ENCODE measurements around the gene CD4.
"Not testable (repeated sequence)": the region's sequence is repeated elsewhere in the genome, so short reads cannot be mapped to it uniquely, and the experiment has no call there.

Gene CD4

GRCh38 chr12:6855322-6855721, 66.0 kb downstream of the CD4 start:
- Mint-ChIP-seq H3K9me3 (no peaks in the 10 kb centered on the region), H3K27ac (no peak overlapping the region), H3K4me1 (peaks cover 16% of the 10 kb centered on the region), H3K4me3 (no peak overlapping the region), H3K36me3 (peaks cover 16% of the 10 kb centered on the region), H3K27me3 (no peaks in the 10 kb centered on the region)
- ATAC-seq (ENCODE audit: low read depth) (no peak), DNase-seq (ENCODE audit: low spot score in 2 of 2) (no peak)

DNA sequence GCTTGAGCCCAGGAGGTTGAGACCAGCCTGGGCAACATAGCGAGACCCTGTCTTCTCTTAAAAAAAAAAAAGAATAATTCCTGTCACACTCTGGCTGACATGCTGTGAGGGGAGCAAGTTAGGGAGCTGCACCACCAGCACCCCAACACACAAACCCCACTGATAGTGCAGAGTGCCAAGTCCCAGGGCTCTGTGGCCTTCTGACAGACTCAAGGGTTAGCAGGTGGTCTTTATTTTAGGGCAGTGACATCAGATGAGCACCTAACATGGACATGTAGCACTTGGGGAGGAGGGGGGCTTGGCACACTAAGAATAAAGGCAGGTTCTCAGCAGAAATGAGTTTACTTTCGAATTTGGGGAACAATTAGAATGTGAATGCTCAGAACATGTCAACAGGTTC, 69.5 kb downstream of the CD4 start:
- no peak for DNase-seq (ENCODE audit: low spot score in 2 of 2)
- no peaks in the 10 kb centered on the region for H3K9me3 Mint-ChIP-seq
- no peak overlapping the region for H3K27ac Mint-ChIP-seq
- H3K36me3 Mint-ChIP-seq, result peaks cover 32% of the 10 kb centered on the region
- peaks cover 6% of the 10 kb centered on the region for H3K4me1 Mint-ChIP-seq
- ATAC-seq (ENCODE audit: low read depth), result no peak
- no peaks in the 10 kb centered on the region for H3K27me3 Mint-ChIP-seq
- no peak overlapping the region for H3K4me3 Mint-ChIP-seq

DNA sequence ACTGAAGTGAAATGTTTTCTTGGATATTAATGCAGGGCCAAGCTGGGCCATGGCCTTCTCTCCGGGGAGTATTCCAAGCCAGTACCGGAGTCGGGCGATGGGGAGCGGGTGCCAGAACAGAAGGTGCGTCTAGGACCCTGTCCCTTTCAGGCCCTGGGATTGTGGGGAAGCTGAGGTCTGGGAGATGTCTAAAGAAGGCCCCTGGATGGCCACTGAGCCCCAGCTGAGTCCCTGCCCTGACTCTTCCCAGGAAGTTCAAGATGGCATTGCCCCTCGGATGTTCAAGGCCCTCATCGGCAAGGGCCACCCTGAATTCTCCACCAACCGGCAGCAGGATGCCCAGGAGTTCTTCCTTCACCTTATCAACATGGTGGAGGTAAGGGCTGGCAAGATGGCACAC, 70.8 kb downstream of the CD4 start:
- Mint-ChIP-seq H3K9me3 (no peaks in the 10 kb centered on the region), H3K4me1 (peaks cover 3% of the 10 kb centered on the region)
- ATAC-seq (ENCODE audit: low read depth), result no peak

GRCh38 chr12:6860942-6861341, 71.6 kb downstream of the CD4 start:
- Mint-ChIP-seq H3K27me3 (no peaks in the 10 kb centered on the region), H3K9me3 (no peaks in the 10 kb centered on the region), H3K4me3 (no peak overlapping the region), H3K36me3 (peaks cover 30% of the 10 kb centered on the region), H3K4me1 (peaks cover under 1% of the 10 kb centered on the region), H3K27ac (no peak overlapping the region)
- DNase-seq (ENCODE audit: low spot score in 2 of 2) (no peak), ATAC-seq (ENCODE audit: low read depth) (no peak)

More for the DNA sequence above, 70.8 kb downstream of the CD4 start:
- no peaks in the 10 kb centered on the region for H3K27me3 Mint-ChIP-seq
- no peak overlapping the region for H3K4me3 Mint-ChIP-seq
- no peak for DNase-seq (ENCODE audit: low spot score in 2 of 2)
- no peak overlapping the region for H3K27ac Mint-ChIP-seq
- H3K36me3 Mint-ChIP-seq, result peaks cover 33% of the 10 kb centered on the region

- ATAC-seq (ENCODE audit: low read depth), result no peak
- Mint-ChIP-seq H3K27ac (no peak overlapping the region), H3K4me1 (peaks cover 1% of the 10 kb centered on the region), H3K4me3 (no peak overlapping the region), H3K36me3 (peaks cover 28% of the 10 kb centered on the region), H3K9me3 (no peaks in the 10 kb centered on the region), H3K27me3 (no peaks in the 10 kb centered on the region)
- DNase-seq (ENCODE audit: low spot score in 2 of 2), result no peak
Measured at GRCh38 chr12:6861391-6861790, 72.1 kb downstream of the CD4 start.

- no peaks in the 10 kb centered on the region for H3K9me3 Mint-ChIP-seq
- no peak for DNase-seq (ENCODE audit: low spot score in 2 of 2)
- no peak overlapping the region for H3K27ac Mint-ChIP-seq
- H3K27me3 Mint-ChIP-seq, result no peaks in the 10 kb centered on the region
- H3K4me3 Mint-ChIP-seq, result no peak overlapping the region
- peaks cover 5% of the 10 kb centered on the region for H3K4me1 Mint-ChIP-seq
- no peak for ATAC-seq (ENCODE audit: low read depth)
- peaks cover 20% of the 10 kb centered on the region for H3K36me3 Mint-ChIP-seq
Measured at GRCh38 chr12:6863033-6863432, 73.7 kb downstream of the CD4 start.

DNA sequence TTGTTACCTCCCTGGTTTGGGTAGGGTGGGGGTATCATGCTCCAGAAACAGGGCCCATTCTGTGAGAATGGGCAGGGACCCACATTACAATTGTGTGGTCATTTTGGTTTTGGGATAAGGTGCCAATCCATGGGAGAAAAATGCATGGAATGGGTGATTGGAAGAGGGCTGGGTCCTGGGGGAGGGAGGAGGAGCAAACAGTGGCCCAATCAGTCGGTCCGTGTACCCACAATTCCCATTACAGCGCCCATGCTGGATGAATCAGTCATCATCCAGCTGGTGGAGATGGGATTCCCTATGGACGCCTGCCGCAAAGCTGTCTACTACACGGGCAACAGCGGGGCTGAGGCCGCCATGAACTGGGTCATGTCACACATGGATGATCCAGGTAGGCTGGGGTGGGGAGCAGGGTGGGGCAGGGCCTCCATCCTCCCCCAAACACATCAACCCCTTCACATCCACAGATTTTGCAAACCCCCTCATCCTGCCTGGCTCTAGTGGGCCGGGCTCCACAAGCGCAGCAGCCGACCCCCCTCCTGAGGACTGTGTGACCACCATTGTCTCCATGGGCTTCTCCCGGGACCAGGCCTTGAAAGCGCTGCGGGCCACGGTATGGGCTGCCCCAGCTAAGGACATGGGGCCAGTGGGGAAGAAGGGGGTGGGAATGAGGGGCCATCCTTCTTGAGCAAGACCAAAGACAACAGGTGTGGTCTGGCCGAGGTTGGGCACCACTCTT, 74.4 kb downstream of the CD4 start:
- Mint-ChIP-seq H3K4me1 (peaks cover 12% of the 10 kb centered on the region), H3K4me3 (no peak overlapping the region), H3K27me3 (no peaks in the 10 kb centered on the region), H3K27ac (no peak overlapping the region), H3K36me3 (peaks cover 20% of the 10 kb centered on the region), H3K9me3 (no peaks in the 10 kb centered on the region)
- DNase-seq (ENCODE audit: low spot score in 2 of 2) (no peak), ATAC-seq (ENCODE audit: low read depth) (no peak)

DNA sequence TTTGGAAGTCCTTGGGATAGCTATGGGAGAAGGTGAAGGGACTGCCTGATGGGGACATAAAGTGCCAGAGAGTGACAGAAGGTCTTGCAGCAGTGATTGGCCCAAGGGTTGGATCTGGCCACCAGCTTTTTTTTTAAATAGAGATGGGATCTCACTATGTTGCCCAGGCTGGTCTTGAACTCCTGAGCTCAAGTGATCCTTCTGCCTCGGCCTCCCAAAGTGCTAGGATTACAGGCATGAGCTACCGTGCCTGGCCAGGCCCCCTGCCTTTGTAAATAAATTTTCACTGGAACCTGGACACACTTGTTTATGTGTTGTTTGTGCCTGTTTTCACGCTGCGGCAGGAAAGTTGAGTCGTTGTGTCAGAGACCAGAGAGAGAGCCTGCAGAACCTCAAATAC, 76.0 kb downstream of the CD4 start:
- not testable (repeated sequence) for H3K9me3 Mint-ChIP-seq; DNase-seq (ENCODE audit: low spot score in 2 of 2); H3K4me3 Mint-ChIP-seq; ATAC-seq (ENCODE audit: low read depth); H3K27me3 Mint-ChIP-seq; H3K27ac Mint-ChIP-seq
- H3K4me1 Mint-ChIP-seq, result peaks cover 23% of the 10 kb centered on the region
- H3K36me3 Mint-ChIP-seq, result peaks cover 23% of the 10 kb centered on the region

GRCh38 chr12:6866163-6866919, 77.0 kb downstream of the CD4 start:
- DNase-seq (ENCODE audit: low spot score in 2 of 2) (no peak), ATAC-seq (ENCODE audit: low read depth) (no peak)

DNA sequence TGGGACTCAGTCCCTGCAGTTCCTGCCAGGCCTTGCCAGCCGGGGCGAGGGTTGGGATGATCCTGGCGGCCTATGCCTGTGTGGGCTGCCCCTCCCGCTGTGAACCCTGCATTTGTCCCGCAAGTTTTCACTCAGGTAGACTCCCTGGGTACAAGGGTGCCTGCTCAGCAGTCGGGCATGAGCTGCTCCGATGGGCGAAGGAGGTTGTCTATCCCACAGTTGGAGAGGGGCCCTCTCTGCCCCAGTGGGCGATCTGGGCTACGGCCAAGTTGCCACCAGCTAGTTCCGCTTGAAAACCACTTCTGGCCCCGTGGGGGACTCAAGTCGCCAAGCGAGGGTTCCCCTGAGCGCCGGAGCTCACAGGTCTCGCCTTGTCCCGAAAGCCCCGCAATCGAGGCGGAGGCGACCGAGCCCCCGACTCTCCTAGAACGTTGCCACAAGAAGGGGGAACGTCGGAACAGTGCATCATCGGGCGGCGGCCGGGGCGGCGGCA, 77.6 kb downstream of the CD4 start:
- Mint-ChIP-seq H3K9me3 (no peaks in the 10 kb centered on the region), H3K27ac (peak overlapping the region; percentile 67), H3K4me1 (peaks cover 34% of the 10 kb centered on the region), H3K27me3 (no peaks in the 10 kb centered on the region), H3K4me3 (peak overlapping the region; percentile 92), H3K36me3 (peaks cover 17% of the 10 kb centered on the region)
- DNase-seq (ENCODE audit: low spot score in 2 of 2) (no peak), ATAC-seq (ENCODE audit: low read depth) (peak; percentile 8)

More at GRCh38 chr12:6866163-6866919, 77.0 kb downstream of the CD4 start:
- no peaks in the 10 kb centered on the region for H3K27me3 Mint-ChIP-seq
- H3K9me3 Mint-ChIP-seq, result no peaks in the 10 kb centered on the region
- peak overlapping the region; percentile 92 for H3K4me3 Mint-ChIP-seq
- peak overlapping the region; percentile 67 for H3K27ac Mint-ChIP-seq
- H3K4me1 Mint-ChIP-seq, result peaks cover 28% of the 10 kb centered on the region
- H3K36me3 Mint-ChIP-seq, result peaks cover 18% of the 10 kb centered on the region

DNA sequence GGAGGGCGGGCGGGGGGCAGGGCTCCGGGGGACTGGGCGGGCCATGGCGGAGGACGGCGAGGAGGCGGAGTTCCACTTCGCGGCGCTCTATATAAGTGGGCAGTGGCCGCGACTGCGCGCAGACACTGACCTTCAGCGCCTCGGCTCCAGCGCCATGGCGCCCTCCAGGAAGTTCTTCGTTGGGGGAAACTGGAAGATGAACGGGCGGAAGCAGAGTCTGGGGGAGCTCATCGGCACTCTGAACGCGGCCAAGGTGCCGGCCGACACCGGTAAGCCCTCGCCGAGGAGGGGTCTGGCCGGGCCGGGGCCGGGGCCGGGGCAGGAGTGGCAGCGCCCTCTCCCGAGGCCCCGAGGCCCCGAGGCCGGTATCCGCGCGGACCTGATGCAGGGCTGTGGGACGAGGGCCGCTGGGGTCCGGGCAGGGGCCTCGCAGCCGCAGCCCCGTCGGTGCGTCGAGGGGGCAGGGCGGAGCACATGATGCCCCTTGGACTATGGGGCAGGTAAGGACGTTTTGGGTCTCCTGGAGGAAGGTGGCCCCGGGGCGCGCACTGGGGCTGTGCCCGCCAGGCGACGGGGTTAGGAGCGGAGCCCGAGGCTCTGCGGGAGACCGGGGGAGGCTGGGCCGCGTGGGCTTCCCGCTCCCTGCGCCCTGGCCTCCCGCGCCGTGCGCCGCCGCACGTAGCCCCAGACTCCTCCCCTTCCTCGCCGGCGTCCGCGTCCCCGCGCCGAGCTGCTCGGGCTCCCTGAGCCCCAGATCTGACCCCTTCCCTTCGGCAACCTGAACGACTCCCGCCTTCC, 78.3 kb downstream of the CD4 start, which contains the start of gene TPI1:
TPI1 (plus strand) TSS at position 119 of the 798 bp plus-strand sequence; CDS start at position 155, 36 bp downstream.
- no peaks in the 10 kb centered on the region for H3K27me3 Mint-ChIP-seq
- H3K4me1 Mint-ChIP-seq, result peaks cover 40% of the 10 kb centered on the region

GRCh38 chr12:6868211-6869048, 79.1 kb downstream of the CD4 start:
- H3K27me3 Mint-ChIP-seq, result no peaks in the 10 kb centered on the region

More for the DNA sequence above, 78.3 kb downstream of the CD4 start, which contains the start of gene TPI1:
- ATAC-seq (ENCODE audit: low read depth), result peak; percentile 72
- Mint-ChIP-seq H3K27ac (peak within 1 kb of the TSS; percentile 72), H3K9me3 (no peaks in the 10 kb centered on the region), H3K4me3 (peak within 1 kb of the TSS; percentile 92), H3K36me3 (peaks cover 12% of the 10 kb centered on the region)
- DNase-seq (ENCODE audit: low spot score in 2 of 2), result peak; percentile 54 to 56

More at GRCh38 chr12:6868211-6869048, 79.1 kb downstream of the CD4 start:
- peak overlapping the region; percentile 88 for H3K4me3 Mint-ChIP-seq
- ATAC-seq (ENCODE audit: low read depth) (no peak), DNase-seq (ENCODE audit: low spot score in 2 of 2) (no peak)
- H3K4me1 Mint-ChIP-seq, result peaks cover 41% of the 10 kb centered on the region
- H3K9me3 Mint-ChIP-seq, result no peaks in the 10 kb centered on the region
- peaks cover 10% of the 10 kb centered on the region for H3K36me3 Mint-ChIP-seq
- H3K27ac Mint-ChIP-seq, result peak overlapping the region; percentile 72
